HCT116 (cell line): Measurements from ENCODE around the gene BCL6. TPM values are rescaled to one million over a fixed set of nuclear protein-coding genes. Genes with fewer than 3 reads are reported as not detected.

Experiments used
- ATAC-seq: fragments of 200-7000 bp; cut with Tn5 transposase; 2 replicates; pipeline ENCODE4 v1.9.1; 2020; ENCODE audit warnings: mild to moderate bottlenecking, moderate library complexity
- BruUV-seq: library from RNA; stranded (reverse); fragments of 400-500 nt; replicated peaks from 2 replicates; lab custom pipeline; 2021; lab: Mats Ljungman, UMichigan
- CTCF ChIA-PET: fragments of 300-600 bp; sonication (Branson Sonifier 250); formaldehyde crosslinking; loops from one replicate; lab custom pipeline; 2021; ENCODE audit warnings: antibody characterized with exemption; lab: Charles Lee
- POLR2A ChIA-PET: fragments of 300-600, 350-600 bp; sonication (Branson Sonifier 250); formaldehyde crosslinking; loops from one replicate; lab custom pipeline; 2021; ENCODE audit warnings: antibody characterized with exemption; lab: Charles Lee
- RAD21 ChIA-PET, 2 experiments: fragments of 300-600 bp; sonication (Branson Sonifier 250); formaldehyde crosslinking; loops; one replicate each; lab custom pipeline; 2023; ENCODE audit warnings: low total read pairs in 2 of 2; ENCODE audit not compliant: uncharacterized antibody in 2 of 2, unreplicated experiment in 2 of 2, low non-redundant PET in 1 of 2; lab: Charles Lee
- DNase-seq: peaks from one replicate; pipeline ENCODE4 v3.0.0-alpha.2; 2010; ENCODE audit warnings: low read depth, low spot score
- H2AFZ ChIP-seq: fragments of 200-600 bp; shearing (Covaris generic), sonication (generic); 2 replicates; pipeline ENCODE4 v1.6.1; 2017; ENCODE audit warnings: low read depth, mixed run types, mixed read lengths, antibody characterized with exemption, low read length; ENCODE audit not compliant: poor library complexity, severe bottlenecking
- H3K27ac ChIP-seq: 2 replicates; pipeline ENCODE4 v1.5.1; 2012; ENCODE audit warnings: low read depth, low read length
- H3K27me3 ChIP-seq: fragments of 200-600 bp; sonication (generic); 2 replicates; pipeline ENCODE4 v1.6.1; 2016; ENCODE audit warnings: mixed run types, low read length, mixed read lengths; ENCODE audit not compliant: insufficient read depth
- H3K36me3 ChIP-seq, 2 experiments: fragments of 200-500 bp in 1 of 2; fragments of 200-600 bp in 1 of 2; sonication (Bioruptor generic) in 1 of 2; sonication (generic) in 1 of 2; 2 replicates each; pipeline versions ENCODE4 v1.5.1 to v1.6.1; 2014 to 2016; ENCODE audit warnings: low read length in 2 of 2, inconsistent platforms in 1 of 2, mixed read lengths in 1 of 2, mixed run types in 1 of 2; ENCODE audit not compliant: insufficient read depth in 2 of 2, control insufficient read depth in 1 of 2
- H3K4me1 ChIP-seq, 2 experiments: fragments of 200-600 bp in 1 of 2; sonication (generic) in 1 of 2; 2 replicates each; pipeline versions ENCODE4 v1.5.1 to v1.6.1; 2012 to 2017; ENCODE audit warnings: low read length in 2 of 2, inconsistent platforms in 1 of 2, mild to moderate bottlenecking in 1 of 2, mixed read lengths in 1 of 2, mixed run types in 1 of 2, moderate library complexity in 1 of 2; ENCODE audit not compliant: insufficient read depth in 2 of 2, control insufficient read depth in 1 of 2
- H3K4me2 ChIP-seq: fragments of 200-600 bp; sonication (generic); 2 replicates; pipeline ENCODE4 v1.6.1; 2017; ENCODE audit warnings: mixed run types, low read length, mixed read lengths
- H3K4me3 ChIP-seq, 2 experiments: fragments of 200-600 bp in 1 of 2; sonication (generic) in 1 of 2; replicated peaks in 1 of 2; 2 replicates each; pipeline ENCODE4 v1.5.1; 2011 to 2016; ENCODE audit warnings: low read length in 2 of 2, control low read depth in 1 of 2, low read depth in 1 of 2, mild to moderate bottlenecking in 1 of 2, mixed read lengths in 1 of 2, mixed run types in 1 of 2
- H3K79me2 ChIP-seq: fragments of 200-600 bp; sonication (generic); 2 replicates; pipeline ENCODE4 v1.6.1; 2017; ENCODE audit warnings: mild to moderate bottlenecking, mixed run types, low read length, moderate library complexity, mixed read lengths; ENCODE audit not compliant: insufficient read depth
- H3K9ac ChIP-seq: fragments of 200-600 bp; sonication (generic); 2 replicates; pipeline ENCODE4 v1.6.1; 2016; ENCODE audit warnings: low read length, mixed read lengths
- H3K9me2 ChIP-seq: fragments of 200-600 bp; sonication (generic), shearing (Covaris generic); 2 replicates; pipeline ENCODE4 v1.6.1; 2017; ENCODE audit warnings: mixed run types, mild to moderate bottlenecking, moderate library complexity; ENCODE audit not compliant: insufficient read depth
- H3K9me3 ChIP-seq, 2 experiments: fragments of 200-500 bp in 1 of 2; fragments of 200-600 bp in 1 of 2; sonication (Bioruptor generic) in 1 of 2; sonication (generic) in 1 of 2; 2 replicates each; pipeline ENCODE4 v1.6.1; 2014 to 2017; ENCODE audit warnings: low read length in 2 of 2, mixed read lengths in 2 of 2, inconsistent platforms in 1 of 2, low read depth in 1 of 2, mild to moderate bottlenecking in 1 of 2, mixed run types in 1 of 2, moderate library complexity in 1 of 2; ENCODE audit not compliant: control insufficient read depth in 1 of 2, insufficient read depth in 1 of 2
- H4K20me1 ChIP-seq: fragments of 200-600 bp; sonication (generic), shearing (Covaris generic); 2 replicates; pipeline ENCODE4 v1.6.1; 2017; ENCODE audit warnings: mixed run types, mild to moderate bottlenecking, moderate library complexity; ENCODE audit not compliant: insufficient read depth
- CBX3 ChIP-seq: IDR thresholded peaks from 2 replicates; pipeline ENCODE4 v1.6.1; 2012; ENCODE audit warnings: low read depth
- CTCF ChIP-seq, 3 experiments: fragments of 200-600 bp in 1 of 3; sonication (generic) in 1 of 3; IDR thresholded peaks in 2 of 3; conservative IDR thresholded peaks in 1 of 3; 2 replicates each; pipeline ENCODE4 v1.5.1; 2012 to 2017; ENCODE audit warnings: low read depth in 2 of 3, low read length in 2 of 3, antibody characterized with exemption in 1 of 3, borderline replicate concordance in 1 of 3, control low read depth in 1 of 3, mild to moderate bottlenecking in 1 of 3, mixed read lengths in 1 of 3, mixed run types in 1 of 3, moderate library complexity in 1 of 3; ENCODE audit not compliant: insufficient read depth in 1 of 3
- EGR1 ChIP-seq: IDR thresholded peaks from 2 replicates; pipeline ENCODE4 v1.6.1; 2012; ENCODE audit warnings: low read depth
- ELF1 ChIP-seq: IDR thresholded peaks from 2 replicates; pipeline ENCODE4 v1.6.1; 2012; ENCODE audit warnings: low read depth, borderline replicate concordance
- EZH2 ChIP-seq: fragments of 200-600 bp; sonication (generic); IDR thresholded peaks from 2 replicates; pipeline ENCODE4 v1.6.1; 2017; ENCODE audit warnings: antibody characterized with exemption, mixed run types
- EZH2phosphoT487 ChIP-seq: fragments of 200-600 bp; IDR thresholded peaks from 2 replicates; pipeline ENCODE4 v1.6.1; 2018; ENCODE audit warnings: antibody characterized with exemption, borderline replicate concordance
- JUND ChIP-seq: IDR thresholded peaks from 2 replicates; pipeline ENCODE4 v1.6.1; 2012
- POLR2AphosphoS5 ChIP-seq: IDR thresholded peaks from 2 replicates; pipeline ENCODE4 v1.6.1; 2011; ENCODE audit warnings: mild to moderate bottlenecking, low read depth, low read length, moderate library complexity
- REST ChIP-seq: IDR thresholded peaks from 2 replicates; pipeline ENCODE4 v1.6.1; 2012; ENCODE audit warnings: low read depth
- SIN3A ChIP-seq: IDR thresholded peaks from 2 replicates; pipeline ENCODE4 v1.6.1; 2012; ENCODE audit warnings: low read depth
- SRF ChIP-seq: IDR thresholded peaks from 2 replicates; pipeline ENCODE4 v1.6.1; 2012; ENCODE audit warnings: low read depth
- TCF7L2 ChIP-seq: IDR thresholded peaks from 2 replicates; pipeline ENCODE4 v1.7.0; 2011; ENCODE audit warnings: borderline replicate concordance, inconsistent platforms; ENCODE audit not compliant: insufficient read depth, insufficient read length; ENCODE audit errors: extremely low read depth
- YY1 ChIP-seq: IDR thresholded peaks from 2 replicates; pipeline ENCODE4 v1.6.1; 2011; ENCODE audit warnings: low read length, low read depth, moderate library complexity, mild to moderate bottlenecking; ENCODE audit not compliant: insufficient replicate concordance; ENCODE audit errors: extremely low read depth
- ZNF274 ChIP-seq: fragments of 200-500 bp; sonication (Bioruptor generic); IDR thresholded peaks from 2 replicates; pipeline ENCODE4 v1.6.1; 2014; ENCODE audit warnings: mild to moderate bottlenecking, low read depth, low read length, inconsistent platforms
- intact Hi-C: fragments of 100-400 bp; cut with micrococcal nuclease; formaldehyde crosslinking; loops from 2 replicates; pipeline ENCODE4 v1.10.0; 2022
- total RNA-seq: library from RNA; stranded (reverse); gene quantifications from one replicate; pipeline ENCODE4 v1.2.1, GENCODE V29; 2021; ENCODE audit not compliant: unreplicated experiment
- TF ChIP-seq, protein P1 (sequence below): IDR thresholded peaks from 2 replicates; pipeline ENCODE4 v1.6.1; 2012
- TF ChIP-seq, protein P2 (sequence below): IDR thresholded peaks from 2 replicates; pipeline ENCODE4 v1.6.1; 2011; ENCODE audit warnings: mild to moderate bottlenecking, low read length, moderate library complexity; ENCODE audit not compliant: insufficient replicate concordance; ENCODE audit errors: extremely low read depth
- TF ChIP-seq, protein P3 (sequence below): IDR thresholded peaks from 2 replicates; pipeline ENCODE4 v1.6.1; 2012

The BCL6 gene
- total RNA-seq, 1 experiment from 2014 or later = 17.5 TPM

DNA sequence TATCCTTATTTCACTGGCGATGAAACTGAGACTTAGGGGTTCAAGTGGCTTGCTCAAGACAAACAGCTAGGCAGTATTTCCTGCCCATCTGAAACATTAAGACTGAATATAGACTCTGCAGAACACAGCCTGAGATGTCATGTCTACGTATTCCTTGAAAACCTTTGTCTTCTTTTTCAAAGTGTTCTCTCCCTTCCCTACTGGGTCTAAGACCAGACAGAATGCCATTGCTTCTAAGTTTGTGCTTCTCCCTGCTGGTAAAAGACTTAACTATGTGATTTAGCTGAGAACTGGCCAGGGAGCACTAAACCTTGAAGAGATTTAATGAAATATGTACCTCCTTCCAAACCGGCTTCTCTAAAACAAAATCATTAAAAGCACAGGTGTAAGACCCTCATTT lies 9.9 kb downstream of the BCL6 start:
- BruUV-seq = no TSS peak
- RAD21 ChIA-PET = no interaction called here
- no peak overlapping the region for H2AFZ ChIP-seq
- peaks cover 14 to 37% of the 10 kb centered on the region in 2 experiments for H3K4me1 ChIP-seq
- no peak overlapping the region for H3K4me3 ChIP-seq
- H3K9me2 ChIP-seq = no peaks in the 10 kb centered on the region
- no peak overlapping the region for H3K27ac ChIP-seq
- no peaks in the 10 kb centered on the region for H3K9me3 ChIP-seq
- no peak overlapping the region for H3K9ac ChIP-seq
- H3K27me3 ChIP-seq = no peaks in the 10 kb centered on the region
- DNase-seq (no peak), ATAC-seq (no peak)
- no peaks in the 10 kb centered on the region for H3K79me2 ChIP-seq
- TF ChIP-seq ELF1 (no peak), YY1 (no peak), REST (no peak), SRF (no peak), SIN3A (no peak), CBX3 (no peak), TCF7L2 (no peak), CTCF (IDR thresholded peaks at IDR 0.05 in 2 of 3, conservative IDR thresholded peaks at IDR 0.05 in 1 of 3; ENCODE audit: borderline replicate concordance in 1 of 3, insufficient read depth in 1 of 3, low read depth in 2 of 3, low read length in 2 of 3) (no peak), POLR2AphosphoS5 (no peak), EZH2 (no peak), EZH2phosphoT487 (no peak), ZNF274 (no peak), EGR1 (no peak), JUND (no peak)
- TF ChIP-seq, protein P1, sequence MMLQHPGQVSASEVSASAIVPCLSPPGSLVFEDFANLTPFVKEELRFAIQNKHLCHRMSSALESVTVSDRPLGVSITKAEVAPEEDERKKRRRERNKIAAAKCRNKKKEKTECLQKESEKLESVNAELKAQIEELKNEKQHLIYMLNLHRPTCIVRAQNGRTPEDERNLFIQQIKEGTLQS = no peak
- TF ChIP-seq, protein P2, sequence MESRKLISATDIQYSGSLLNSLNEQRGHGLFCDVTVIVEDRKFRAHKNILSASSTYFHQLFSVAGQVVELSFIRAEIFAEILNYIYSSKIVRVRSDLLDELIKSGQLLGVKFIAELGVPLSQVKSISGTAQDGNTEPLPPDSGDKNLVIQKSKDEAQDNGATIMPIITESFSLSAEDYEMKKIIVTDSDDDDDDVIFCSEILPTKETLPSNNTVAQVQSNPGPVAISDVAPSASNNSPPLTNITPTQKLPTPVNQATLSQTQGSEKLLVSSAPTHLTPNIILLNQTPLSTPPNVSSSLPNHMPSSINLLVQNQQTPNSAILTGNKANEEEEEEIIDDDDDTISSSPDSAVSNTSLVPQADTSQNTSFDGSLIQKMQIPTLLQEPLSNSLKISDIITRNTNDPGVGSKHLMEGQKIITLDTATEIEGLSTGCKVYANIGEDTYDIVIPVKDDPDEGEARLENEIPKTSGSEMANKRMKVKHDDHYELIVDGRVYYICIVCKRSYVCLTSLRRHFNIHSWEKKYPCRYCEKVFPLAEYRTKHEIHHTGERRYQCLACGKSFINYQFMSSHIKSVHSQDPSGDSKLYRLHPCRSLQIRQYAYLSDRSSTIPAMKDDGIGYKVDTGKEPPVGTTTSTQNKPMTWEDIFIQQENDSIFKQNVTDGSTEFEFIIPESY = no peak
- TF ChIP-seq, protein P3, sequence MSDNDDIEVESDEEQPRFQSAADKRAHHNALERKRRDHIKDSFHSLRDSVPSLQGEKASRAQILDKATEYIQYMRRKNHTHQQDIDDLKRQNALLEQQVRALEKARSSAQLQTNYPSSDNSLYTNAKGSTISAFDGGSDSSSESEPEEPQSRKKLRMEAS = no peak
- H3K4me2 ChIP-seq = no peak overlapping the region
- CTCF ChIA-PET = interaction anchor here (1.9 kb wide), 1 partner anchor 1219 kb away, joined by 6 read pairs; no protein-coding TSS in a partner anchor
- peaks cover 0 to 11% of the 10 kb centered on the region in 2 experiments; a peak in 2 of 4 replicates for H3K36me3 ChIP-seq
- intact Hi-C loops = no loop called here
- POLR2A ChIA-PET = no interaction called here
- H4K20me1 ChIP-seq = no peaks in the 10 kb centered on the region
